RWPE1 (cell line): ENCODE results near the gene DPP6.
"Not testable (repeated sequence)": the region's sequence is repeated elsewhere in the genome, so short reads cannot be mapped to it uniquely, and the experiment has no call there.

Experiments used
- CTCF ChIA-PET: fragments of 350-600 bp; sonication (Branson Sonifier 250); formaldehyde crosslinking; extraction: SDS; loops from one replicate; lab custom pipeline; 2021; lab: Yijun Ruan, JAX
- POLR2A ChIA-PET: fragments of 400-600 bp; formaldehyde crosslinking; extraction: SDS; loops from one replicate; lab custom pipeline; 2020; ENCODE audit warnings: antibody characterized with exemption; ENCODE audit not compliant: low non-redundant PET; lab: Yijun Ruan, JAX
- DNase-seq: peaks from one replicate; pipeline ENCODE4 v3.0.0; 2012; ENCODE audit warnings: low spot score
- H3K27ac ChIP-seq: fragments of 450-650 bp; 2 replicates; pipeline ENCODE4 v1.5.1; 2017

The DPP6 gene

GRCh38 chr7:154051643-154052529 is at the start of gene DPP6:
TSS of gene DPP6 (plus strand) at chr7:154052398.
- POLR2A ChIA-PET, H3K27ac ChIP-seq, DNase-seq, CTCF ChIA-PET: not testable (repeated sequence)

- POLR2A ChIA-PET, DNase-seq, CTCF ChIA-PET, H3K27ac ChIP-seq: not testable (repeated sequence)
These were observed 42.7 kb upstream of the DPP6 start for GRCh38 chr7:154009423-154009911.

GRCh38 chr7:154010726-154011568 is 41.3 kb upstream of the DPP6 start:
- DNase-seq, H3K27ac ChIP-seq, POLR2A ChIA-PET, CTCF ChIA-PET: not testable (repeated sequence)

GRCh38 chr7:154012800-154013199 is 39.4 kb upstream of the DPP6 start:
- CTCF ChIA-PET, H3K27ac ChIP-seq, DNase-seq, POLR2A ChIA-PET: not testable (repeated sequence)

- H3K27ac ChIP-seq, CTCF ChIA-PET, POLR2A ChIA-PET, DNase-seq: not testable (repeated sequence)
These were observed 36.6 kb upstream of the DPP6 start for GRCh38 chr7:154015636-154016035.

- CTCF ChIA-PET, H3K27ac ChIP-seq, POLR2A ChIA-PET, DNase-seq: not testable (repeated sequence)
These were observed 33.8 kb upstream of the DPP6 start for GRCh38 chr7:154018354-154018753.

GRCh38 chr7:154027805-154028204 is 24.4 kb upstream of the DPP6 start:
- DNase-seq, POLR2A ChIA-PET, CTCF ChIA-PET, H3K27ac ChIP-seq: not testable (repeated sequence)

- POLR2A ChIA-PET, DNase-seq, H3K27ac ChIP-seq, CTCF ChIA-PET: not testable (repeated sequence)
These were observed 21.6 kb upstream of the DPP6 start for GRCh38 chr7:154030476-154031080.

- CTCF ChIA-PET, H3K27ac ChIP-seq, POLR2A ChIA-PET, DNase-seq: not testable (repeated sequence)
These were observed 12.6 kb upstream of the DPP6 start for GRCh38 chr7:154039466-154040165.

- DNase-seq, H3K27ac ChIP-seq, CTCF ChIA-PET, POLR2A ChIA-PET: not testable (repeated sequence)
These were observed 1.8 kb upstream of the DPP6 start for GRCh38 chr7:154050394-154050793.

GRCh38 chr7:154051006-154051642 is 1.1 kb upstream of the DPP6 start:
- H3K27ac ChIP-seq, POLR2A ChIA-PET, DNase-seq, CTCF ChIA-PET: not testable (repeated sequence)

GRCh38 chr7:154052530-154053252 is 493 bp downstream of the DPP6 start:
- POLR2A ChIA-PET, DNase-seq, H3K27ac ChIP-seq: not testable (repeated sequence)
- CTCF ChIA-PET = interaction anchor here (0.6 kb wide), 1 partner anchor 1475 kb away, joined by 3 read pairs; no protein-coding TSS in a partner anchor

- H3K27ac ChIP-seq, DNase-seq, POLR2A ChIA-PET, CTCF ChIA-PET: not testable (repeated sequence)
These were observed 1.5 kb downstream of the DPP6 start for GRCh38 chr7:154053466-154054312.

GRCh38 chr7:154054664-154055063 is 2.5 kb downstream of the DPP6 start:
- POLR2A ChIA-PET = not testable (repeated sequence)
- CTCF ChIA-PET = interaction anchor here (0.6 kb wide), 1 partner anchor 489 kb away, joined by 3 read pairs; no protein-coding TSS in a partner anchor

More at GRCh38 chr7:154054664-154055063, 2.5 kb downstream of the DPP6 start:
- not testable (repeated sequence) for DNase-seq, H3K27ac ChIP-seq
